ENCODE data around the gene EML2.

- TF ChIP-seq CTCF (IDR thresholded peaks at IDR 0.05; ENCODE audit: low read length), result no peak
- no peak for TF ChIP-seq EZH2 (optimal IDR thresholded peaks at IDR 0.05; ENCODE audit: low read depth, low read length)
- TF ChIP-seq EZH2phosphoT487 (IDR thresholded peaks at IDR 0.05; ENCODE audit: low read length), result no peak
These were observed 38.8 kb downstream of the EML2 start for GRCh38 chr19:45600340-45600885.
